HG02840 (cell line): ENCODE data around the gene ONECUT2.
"Not testable (repeated sequence)": the region's sequence is repeated elsewhere in the genome, so short reads cannot be mapped to it uniquely, and the experiment has no call there.

Source experiments
- ATAC-seq: cut with Tn5 transposase; IDR thresholded peaks from one replicate; pipeline ENCODE4 v1.9.1; 2021; ENCODE audit warnings: mild to moderate bottlenecking, moderate library complexity, moderate number of reproducible peaks; ENCODE audit not compliant: unreplicated experiment, low FRiP score

Gene ONECUT2

GRCh38 chr18:57434536-57435494, at the start of gene ONECUT2:
TSS of gene ONECUT2 (plus strand) at chr18:57435374. CDS start at chr18:57435717, 343 bp downstream.
- no peak for ATAC-seq

- ATAC-seq = no peak
Observed at GRCh38 chr18:57389271-57389670, 45.9 kb upstream of the ONECUT2 start.

GRCh38 chr18:57390044-57390443, 45.1 kb upstream of the ONECUT2 start:
- ATAC-seq = no peak

DNA sequence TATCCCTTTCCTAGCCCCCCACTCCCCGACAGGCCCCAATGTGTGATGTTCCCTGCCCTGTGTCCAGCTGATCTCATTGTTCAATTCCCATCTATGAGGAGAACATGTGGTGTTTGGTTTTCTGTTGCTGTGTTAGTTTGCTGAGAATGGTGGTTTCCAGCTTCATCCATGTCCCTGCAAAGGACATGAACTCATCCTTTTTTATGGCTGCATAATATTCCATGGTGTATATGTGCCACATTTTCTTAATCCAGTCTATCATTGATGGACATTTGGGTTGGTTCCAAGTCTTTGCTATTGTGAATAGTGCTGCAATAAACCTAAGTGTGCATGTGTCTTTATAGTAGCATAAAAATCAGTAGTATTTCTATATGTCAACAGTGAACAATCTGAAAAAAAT, 40.4 kb upstream of the ONECUT2 start:
- not testable (repeated sequence) for ATAC-seq

- ATAC-seq = not testable (repeated sequence)
Observed at GRCh38 chr18:57396831-57397230, 38.3 kb upstream of the ONECUT2 start.

DNA sequence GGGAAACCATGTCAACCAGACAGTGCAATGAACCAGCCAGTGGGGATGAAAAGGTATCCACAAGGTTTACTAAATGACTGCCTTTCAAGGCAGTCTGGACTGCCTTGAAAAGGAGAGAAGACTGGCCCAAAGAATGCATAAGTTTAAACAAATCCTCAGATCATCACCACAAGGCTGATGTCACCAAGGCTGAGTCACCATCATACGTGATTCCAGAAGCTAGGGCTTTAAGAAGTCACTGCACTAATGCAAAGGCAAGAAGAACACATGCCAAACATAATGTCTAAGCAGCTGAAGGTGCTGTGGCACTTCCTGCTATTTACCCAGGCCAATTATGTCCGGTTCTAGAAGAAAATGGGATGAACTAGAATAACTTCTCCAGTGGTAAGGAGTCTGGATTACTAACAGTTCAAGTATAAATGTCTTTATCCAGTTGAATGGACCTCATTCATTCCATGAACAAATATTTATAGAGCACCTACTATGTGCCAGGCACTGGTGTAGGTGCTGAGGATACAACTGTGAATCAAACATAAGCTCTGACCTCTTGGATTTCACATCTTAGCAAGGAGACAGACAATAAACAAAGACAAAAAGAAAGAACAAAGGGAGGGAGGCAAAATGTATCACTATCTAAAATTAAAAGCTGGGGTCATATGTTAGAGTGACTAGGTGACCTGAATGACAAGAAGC, 37.6 kb upstream of the ONECUT2 start:
- ATAC-seq = no peak

- ATAC-seq = no peak
Observed at GRCh38 chr18:57404345-57404744, 30.8 kb upstream of the ONECUT2 start.

GRCh38 chr18:57409650-57410049, 25.5 kb upstream of the ONECUT2 start:
- no peak for ATAC-seq

- ATAC-seq = no peak
Observed at GRCh38 chr18:57410749-57411148, 24.4 kb upstream of the ONECUT2 start.

DNA sequence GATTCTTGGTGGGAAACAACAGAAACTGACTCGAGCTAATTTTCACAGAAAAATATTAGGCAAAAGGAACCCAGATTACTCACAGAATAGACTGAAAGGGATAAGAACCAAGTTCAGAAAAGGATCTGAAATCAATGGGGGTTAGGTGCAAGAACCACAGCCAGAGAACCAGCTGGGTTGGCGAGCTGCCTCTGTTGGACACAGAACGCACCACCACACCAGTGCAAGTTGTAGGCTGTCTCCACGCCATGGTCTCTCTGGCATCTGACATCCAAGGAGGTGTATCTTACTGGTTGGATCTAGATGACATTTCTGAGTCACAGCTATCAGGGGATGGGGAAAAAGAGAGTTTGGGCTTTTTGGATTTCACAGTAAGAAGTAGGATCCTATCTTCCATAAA, 18.6 kb upstream of the ONECUT2 start:
- ATAC-seq = no peak

- ATAC-seq = no peak
Observed at GRCh38 chr18:57422313-57422872, 12.8 kb upstream of the ONECUT2 start.

DNA sequence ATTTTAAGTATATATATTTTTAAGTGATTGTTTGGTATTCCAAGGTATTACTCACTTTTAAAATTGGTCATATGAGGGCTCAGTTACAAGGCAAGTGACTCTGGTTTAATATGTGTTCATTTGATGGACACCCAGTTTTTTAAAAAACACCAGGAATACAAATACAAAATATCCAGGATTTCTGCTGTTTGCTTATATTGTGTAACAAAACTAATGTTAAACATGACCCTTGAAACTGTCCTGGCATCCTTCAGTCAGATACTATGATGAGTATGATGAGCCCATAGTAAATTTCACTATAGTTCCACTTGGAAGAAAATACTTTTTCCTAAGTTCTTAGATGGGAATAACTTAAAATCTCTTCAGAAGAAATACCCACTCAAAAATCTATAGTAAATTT, 11.4 kb upstream of the ONECUT2 start:
- ATAC-seq = no peak

GRCh38 chr18:57425096-57425495, 10.1 kb upstream of the ONECUT2 start:
- ATAC-seq = no peak

DNA sequence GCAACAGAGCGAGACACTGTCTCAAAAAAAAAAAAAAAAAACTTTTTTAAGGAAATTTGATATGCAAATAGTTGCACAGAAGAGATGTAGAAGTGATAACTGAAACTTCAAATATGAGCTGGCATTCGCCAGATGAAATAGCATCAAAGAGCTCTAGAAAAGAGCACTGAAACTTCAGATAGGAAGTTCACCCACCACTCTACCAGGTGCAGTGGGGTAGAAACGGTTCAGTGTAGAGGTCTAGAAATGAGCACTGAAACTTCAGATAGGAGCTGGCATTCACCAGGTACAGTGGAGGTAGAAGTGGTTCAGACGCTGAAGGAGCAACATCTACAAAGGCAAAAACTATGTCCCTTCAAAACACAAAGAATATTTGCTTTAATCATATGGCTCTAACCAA, 9.0 kb upstream of the ONECUT2 start:
- no peak for ATAC-seq

DNA sequence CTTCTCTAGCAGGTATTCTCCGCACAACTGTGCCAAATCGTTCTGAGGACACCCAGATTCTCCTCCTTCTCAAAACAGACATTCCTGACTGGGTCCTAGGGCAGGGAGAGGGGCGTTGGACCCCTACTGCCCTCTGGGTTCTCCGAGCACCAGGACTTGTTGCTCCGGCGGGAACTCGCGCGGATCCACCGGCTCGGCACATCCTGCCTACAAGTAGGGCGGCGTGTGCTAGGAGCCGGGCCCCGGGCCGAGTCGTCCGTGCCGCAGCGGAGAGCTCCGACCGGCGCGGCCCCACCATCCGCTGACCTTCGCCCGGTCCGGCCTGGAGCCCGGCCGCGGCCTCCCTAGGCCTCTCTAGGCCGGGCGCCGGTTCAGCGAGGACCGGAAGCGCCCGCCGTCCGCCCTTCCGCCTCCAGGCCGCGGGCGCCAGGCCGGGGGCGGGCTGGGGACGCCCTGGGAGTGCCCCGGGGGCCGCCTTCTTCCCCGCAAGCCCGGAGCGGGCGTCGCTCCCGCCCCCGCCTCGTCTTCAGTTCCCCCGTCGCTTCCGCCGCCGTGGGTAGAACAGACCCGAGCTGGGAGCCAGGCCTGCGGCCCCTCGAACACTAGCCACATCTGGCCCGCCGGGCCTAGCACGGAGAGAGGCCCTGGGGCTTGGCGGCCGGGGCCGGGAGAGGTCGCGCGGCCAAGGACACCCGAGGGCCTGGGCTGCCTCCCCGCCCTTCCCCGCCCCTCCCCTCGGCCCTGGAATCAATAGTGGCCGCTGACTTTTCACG, 7.6 kb upstream of the ONECUT2 start:
- no peak for ATAC-seq

GRCh38 chr18:57428221-57429150, 6.7 kb upstream of the ONECUT2 start:
- ATAC-seq = no peak

- ATAC-seq = no peak
Observed at GRCh38 chr18:57429167-57430078, 5.8 kb upstream of the ONECUT2 start.
